Measurements from ENCODE around the gene HSF5. TPM values are rescaled to one million over a fixed set of nuclear protein-coding genes. Genes with fewer than 3 reads are reported as not detected.

The HSF5 gene
- total and polyA plus RNA-seq, 2 of the 13 experiments (the other 11 are each of a cell fraction or from before 2014, with no cell fraction given): not detected

DNA sequence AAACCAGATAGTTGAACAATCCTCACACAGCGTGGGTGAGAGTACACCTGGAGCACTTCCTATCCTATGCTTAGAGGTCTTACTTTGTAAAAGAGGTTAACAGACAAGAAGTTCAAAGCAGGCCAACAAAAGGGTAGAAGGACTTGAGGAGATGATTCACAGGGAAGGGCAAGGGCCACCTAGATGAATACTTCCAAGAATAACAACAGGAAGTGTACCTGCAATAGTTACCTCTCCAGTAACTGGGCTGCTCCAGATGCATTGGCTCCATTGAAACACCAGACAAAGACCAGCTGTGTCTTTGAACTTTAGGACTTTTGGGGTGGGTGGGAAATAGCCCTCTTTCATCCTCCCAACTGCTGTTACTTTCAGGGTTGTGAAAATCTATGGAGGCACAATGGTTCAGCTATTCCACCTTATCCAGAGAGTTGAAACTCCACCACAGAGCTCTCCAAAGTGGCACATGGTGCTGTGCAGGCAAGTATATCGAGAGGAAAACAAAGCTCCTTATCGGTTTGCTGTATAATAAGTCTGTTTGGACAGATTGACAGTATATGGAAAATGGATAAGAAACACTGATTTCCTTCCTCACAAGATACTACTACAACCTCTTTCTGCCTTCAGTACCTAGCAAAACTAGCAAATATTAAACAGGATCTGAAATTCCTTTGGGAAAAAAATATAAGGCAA lies 93.5 kb downstream of the HSF5 start (continued):
- TF ChIP-seq, protein P1, sequence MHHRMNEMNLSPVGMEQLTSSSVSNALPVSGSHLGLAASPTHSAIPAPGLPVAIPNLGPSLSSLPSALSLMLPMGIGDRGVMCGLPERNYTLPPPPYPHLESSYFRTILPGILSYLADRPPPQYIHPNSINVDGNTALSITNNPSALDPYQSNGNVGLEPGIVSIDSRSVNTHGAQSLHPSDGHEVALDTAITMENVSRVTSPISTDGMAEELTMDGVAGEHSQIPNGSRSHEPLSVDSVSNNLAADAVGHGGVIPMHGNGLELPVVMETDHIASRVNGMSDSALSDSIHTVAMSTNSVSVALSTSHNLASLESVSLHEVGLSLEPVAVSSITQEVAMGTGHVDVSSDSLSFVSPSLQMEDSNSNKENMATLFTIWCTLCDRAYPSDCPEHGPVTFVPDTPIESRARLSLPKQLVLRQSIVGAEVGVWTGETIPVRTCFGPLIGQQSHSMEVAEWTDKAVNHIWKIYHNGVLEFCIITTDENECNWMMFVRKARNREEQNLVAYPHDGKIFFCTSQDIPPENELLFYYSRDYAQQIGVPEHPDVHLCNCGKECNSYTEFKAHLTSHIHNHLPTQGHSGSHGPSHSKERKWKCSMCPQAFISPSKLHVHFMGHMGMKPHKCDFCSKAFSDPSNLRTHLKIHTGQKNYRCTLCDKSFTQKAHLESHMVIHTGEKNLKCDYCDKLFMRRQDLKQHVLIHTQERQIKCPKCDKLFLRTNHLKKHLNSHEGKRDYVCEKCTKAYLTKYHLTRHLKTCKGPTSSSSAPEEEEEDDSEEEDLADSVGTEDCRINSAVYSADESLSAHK (CRISPR knock-in tag; IDR thresholded peaks at IDR 0.05; ENCODE audit: borderline replicate concordance): no peak
- TF ChIP-seq, protein P2, sequence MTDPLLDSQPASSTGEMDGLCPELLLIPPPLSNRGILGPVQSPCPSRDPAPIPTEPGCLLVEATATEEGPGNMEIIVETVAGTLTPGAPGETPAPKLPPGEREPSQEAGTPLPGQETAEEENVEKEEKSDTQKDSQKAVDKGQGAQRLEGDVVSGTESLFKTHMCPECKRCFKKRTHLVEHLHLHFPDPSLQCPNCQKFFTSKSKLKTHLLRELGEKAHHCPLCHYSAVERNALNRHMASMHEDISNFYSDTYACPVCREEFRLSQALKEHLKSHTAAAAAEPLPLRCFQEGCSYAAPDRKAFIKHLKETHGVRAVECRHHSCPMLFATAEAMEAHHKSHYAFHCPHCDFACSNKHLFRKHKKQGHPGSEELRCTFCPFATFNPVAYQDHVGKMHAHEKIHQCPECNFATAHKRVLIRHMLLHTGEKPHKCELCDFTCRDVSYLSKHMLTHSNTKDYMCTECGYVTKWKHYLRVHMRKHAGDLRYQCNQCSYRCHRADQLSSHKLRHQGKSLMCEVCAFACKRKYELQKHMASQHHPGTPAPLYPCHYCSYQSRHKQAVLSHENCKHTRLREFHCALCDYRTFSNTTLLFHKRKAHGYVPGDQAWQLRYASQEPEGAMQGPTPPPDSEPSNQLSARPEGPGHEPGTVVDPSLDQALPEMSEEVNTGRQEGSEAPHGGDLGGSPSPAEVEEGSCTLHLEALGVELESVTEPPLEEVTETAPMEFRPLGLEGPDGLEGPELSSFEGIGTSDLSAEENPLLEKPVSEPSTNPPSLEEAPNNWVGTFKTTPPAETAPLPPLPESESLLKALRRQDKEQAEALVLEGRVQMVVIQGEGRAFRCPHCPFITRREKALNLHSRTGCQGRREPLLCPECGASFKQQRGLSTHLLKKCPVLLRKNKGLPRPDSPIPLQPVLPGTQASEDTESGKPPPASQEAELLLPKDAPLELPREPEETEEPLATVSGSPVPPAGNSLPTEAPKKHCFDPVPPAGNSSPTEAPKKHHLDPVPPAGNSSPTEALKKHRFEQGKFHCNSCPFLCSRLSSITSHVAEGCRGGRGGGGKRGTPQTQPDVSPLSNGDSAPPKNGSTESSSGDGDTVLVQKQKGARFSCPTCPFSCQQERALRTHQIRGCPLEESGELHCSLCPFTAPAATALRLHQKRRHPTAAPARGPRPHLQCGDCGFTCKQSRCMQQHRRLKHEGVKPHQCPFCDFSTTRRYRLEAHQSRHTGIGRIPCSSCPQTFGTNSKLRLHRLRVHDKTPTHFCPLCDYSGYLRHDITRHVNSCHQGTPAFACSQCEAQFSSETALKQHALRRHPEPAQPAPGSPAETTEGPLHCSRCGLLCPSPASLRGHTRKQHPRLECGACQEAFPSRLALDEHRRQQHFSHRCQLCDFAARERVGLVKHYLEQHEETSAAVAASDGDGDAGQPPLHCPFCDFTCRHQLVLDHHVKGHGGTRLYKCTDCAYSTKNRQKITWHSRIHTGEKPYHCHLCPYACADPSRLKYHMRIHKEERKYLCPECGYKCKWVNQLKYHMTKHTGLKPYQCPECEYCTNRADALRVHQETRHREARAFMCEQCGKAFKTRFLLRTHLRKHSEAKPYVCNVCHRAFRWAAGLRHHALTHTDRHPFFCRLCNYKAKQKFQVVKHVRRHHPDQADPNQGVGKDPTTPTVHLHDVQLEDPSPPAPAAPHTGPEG (CRISPR knock-in tag; IDR thresholded peaks at IDR 0.05): no peak
- peak; percentile 65 for TF ChIP-seq ELF1 (CRISPR knock-in tag; IDR thresholded peaks at IDR 0.05)
- TF ChIP-seq TBX3 (IDR thresholded peaks at IDR 0.05; ENCODE audit: borderline replicate concordance): 0 out of 2 replicates have a peak, but pooled peaks have one; percentile 15
- TF ChIP-seq JUN (CRISPR knock-in tag; IDR thresholded peaks at IDR 0.05): 0 out of 2 replicates have a peak, but pooled peaks have one; percentile 50
- TF ChIP-seq ZNF264 (CRISPR knock-in tag; IDR thresholded peaks at IDR 0.05): 0 out of 2 replicates have a peak, but pooled peaks have one; percentile 44
- TF ChIP-seq ZMYM3 (CRISPR knock-in tag; IDR thresholded peaks at IDR 0.05): peak; percentile 48; the same call in 1 of the 2 replicates
- no peak for TF ChIP-seq ZNF121 (CRISPR knock-in tag; IDR thresholded peaks at IDR 0.05)
- TF ChIP-seq ZBTB20 (CRISPR knock-in tag; IDR thresholded peaks at IDR 0.05; ENCODE audit: borderline replicate concordance, low read depth): 0 out of 2 replicates have a peak, but pooled peaks have one; percentile 27
- TF ChIP-seq, protein P3, sequence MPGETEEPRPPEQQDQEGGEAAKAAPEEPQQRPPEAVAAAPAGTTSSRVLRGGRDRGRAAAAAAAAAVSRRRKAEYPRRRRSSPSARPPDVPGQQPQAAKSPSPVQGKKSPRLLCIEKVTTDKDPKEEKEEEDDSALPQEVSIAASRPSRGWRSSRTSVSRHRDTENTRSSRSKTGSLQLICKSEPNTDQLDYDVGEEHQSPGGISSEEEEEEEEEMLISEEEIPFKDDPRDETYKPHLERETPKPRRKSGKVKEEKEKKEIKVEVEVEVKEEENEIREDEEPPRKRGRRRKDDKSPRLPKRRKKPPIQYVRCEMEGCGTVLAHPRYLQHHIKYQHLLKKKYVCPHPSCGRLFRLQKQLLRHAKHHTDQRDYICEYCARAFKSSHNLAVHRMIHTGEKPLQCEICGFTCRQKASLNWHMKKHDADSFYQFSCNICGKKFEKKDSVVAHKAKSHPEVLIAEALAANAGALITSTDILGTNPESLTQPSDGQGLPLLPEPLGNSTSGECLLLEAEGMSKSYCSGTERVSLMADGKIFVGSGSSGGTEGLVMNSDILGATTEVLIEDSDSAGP (CRISPR knock-in tag; IDR thresholded peaks at IDR 0.05; ENCODE audit: borderline replicate concordance): no peak
- TF ChIP-seq ZNF274 (CRISPR knock-in tag; IDR thresholded peaks at IDR 0.05): no peak; the same call in 1 of the 2 replicates
- TF ChIP-seq, protein P4, sequence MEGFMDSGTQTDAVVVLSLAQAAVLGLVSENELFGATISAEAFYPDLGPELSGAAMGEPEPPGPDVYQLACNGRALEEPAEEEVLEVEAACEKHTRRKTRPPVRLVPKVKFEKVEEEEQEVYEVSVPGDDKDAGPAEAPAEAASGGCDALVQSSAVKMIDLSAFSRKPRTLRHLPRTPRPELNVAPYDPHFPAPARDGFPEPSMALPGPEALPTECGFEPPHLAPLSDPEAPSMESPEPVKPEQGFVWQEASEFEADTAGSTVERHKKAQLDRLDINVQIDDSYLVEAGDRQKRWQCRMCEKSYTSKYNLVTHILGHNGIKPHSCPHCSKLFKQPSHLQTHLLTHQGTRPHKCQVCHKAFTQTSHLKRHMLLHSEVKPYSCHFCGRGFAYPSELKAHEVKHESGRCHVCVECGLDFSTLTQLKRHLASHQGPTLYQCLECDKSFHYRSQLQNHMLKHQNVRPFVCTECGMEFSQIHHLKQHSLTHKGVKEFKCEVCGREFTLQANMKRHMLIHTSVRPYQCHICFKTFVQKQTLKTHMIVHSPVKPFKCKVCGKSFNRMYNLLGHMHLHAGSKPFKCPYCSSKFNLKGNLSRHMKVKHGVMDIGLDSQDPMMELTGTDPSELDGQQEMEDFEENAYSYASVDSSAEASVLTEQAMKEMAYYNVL (CRISPR knock-in tag; IDR thresholded peaks at IDR 0.05; ENCODE audit: borderline replicate concordance): peak; percentile 47; the same call in 1 of the 2 replicates
- TF ChIP-seq LCORL (IDR thresholded peaks at IDR 0.05): peak; percentile 70
- peak; percentile 75; the same call in 1 of the 2 replicates for TF ChIP-seq LCORL (CRISPR knock-in tag; IDR thresholded peaks at IDR 0.05)
- TF ChIP-seq FOXA3 (CRISPR knock-in tag; IDR thresholded peaks at IDR 0.05): peak; percentile 74
- TF ChIP-seq SATB2 (CRISPR knock-in tag; IDR thresholded peaks at IDR 0.05): no peak

Data from HepG2 (cell line).